AG09309 (cell line): ENCODE data around the gene SLC39A6.

Source experiments
- DNase-seq: peaks from one replicate; pipeline ENCODE4 v3.0.0-alpha.2; 2010; ENCODE audit warnings: low read depth
- H3K4me3 ChIP-seq: 2 replicates; pipeline ENCODE4 v1.5.1; 2011; ENCODE audit warnings: mild to moderate bottlenecking, low read depth, low read length, moderate library complexity; ENCODE audit not compliant: control insufficient read depth
- TF ChIP-seq, protein P1 (sequence below): IDR thresholded peaks from 2 replicates; pipeline ENCODE4 v1.5.1; 2011; ENCODE audit warnings: mild to moderate bottlenecking, low read depth, low read length, inconsistent platforms; ENCODE audit not compliant: insufficient read depth, control insufficient read depth; ENCODE audit errors: missing control alignments

The SLC39A6 gene

GRCh38 chr18:36064027-36064808, 64.9 kb downstream of the SLC39A6 start:
- DNase-seq: no peak
- no peak overlapping the region for H3K4me3 ChIP-seq
- TF ChIP-seq, protein P1, sequence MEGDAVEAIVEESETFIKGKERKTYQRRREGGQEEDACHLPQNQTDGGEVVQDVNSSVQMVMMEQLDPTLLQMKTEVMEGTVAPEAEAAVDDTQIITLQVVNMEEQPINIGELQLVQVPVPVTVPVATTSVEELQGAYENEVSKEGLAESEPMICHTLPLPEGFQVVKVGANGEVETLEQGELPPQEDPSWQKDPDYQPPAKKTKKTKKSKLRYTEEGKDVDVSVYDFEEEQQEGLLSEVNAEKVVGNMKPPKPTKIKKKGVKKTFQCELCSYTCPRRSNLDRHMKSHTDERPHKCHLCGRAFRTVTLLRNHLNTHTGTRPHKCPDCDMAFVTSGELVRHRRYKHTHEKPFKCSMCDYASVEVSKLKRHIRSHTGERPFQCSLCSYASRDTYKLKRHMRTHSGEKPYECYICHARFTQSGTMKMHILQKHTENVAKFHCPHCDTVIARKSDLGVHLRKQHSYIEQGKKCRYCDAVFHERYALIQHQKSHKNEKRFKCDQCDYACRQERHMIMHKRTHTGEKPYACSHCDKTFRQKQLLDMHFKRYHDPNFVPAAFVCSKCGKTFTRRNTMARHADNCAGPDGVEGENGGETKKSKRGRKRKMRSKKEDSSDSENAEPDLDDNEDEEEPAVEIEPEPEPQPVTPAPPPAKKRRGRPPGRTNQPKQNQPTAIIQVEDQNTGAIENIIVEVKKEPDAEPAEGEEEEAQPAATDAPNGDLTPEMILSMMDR: no peak

DNA sequence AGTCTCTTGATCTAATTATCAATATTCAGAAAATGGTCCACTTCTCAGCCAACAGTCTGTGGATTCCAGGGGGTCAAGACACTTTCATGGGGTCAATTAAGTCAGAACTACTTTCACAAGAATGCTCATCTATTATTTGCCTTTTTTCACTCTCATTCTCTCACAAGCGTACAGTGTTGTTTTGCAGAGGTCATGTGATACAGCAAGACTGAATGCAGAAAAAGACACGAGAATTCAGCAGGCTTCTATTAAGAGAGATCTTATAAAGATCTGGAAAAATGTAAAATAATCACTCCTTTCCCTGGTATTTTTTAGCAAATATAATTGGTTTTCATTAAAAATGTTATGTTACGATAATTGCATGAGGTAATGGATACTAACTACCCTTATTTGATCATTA, 70.5 kb downstream of the SLC39A6 start:
- TF ChIP-seq, protein P1: no peak
- no peak for DNase-seq
- H3K4me3 ChIP-seq: no peak overlapping the region
